Vagina (tissue), 2 donors: Measurements from ENCODE around the gene KCNQ2. TPM values are rescaled to one million over a fixed set of nuclear protein-coding genes. Genes with fewer than 3 reads are reported as not detected.

Source experiments
- DNase-seq, 2 donors: peaks; one replicate each; pipeline ENCODE4 v3.0.0-alpha.2; 2017; ENCODE audit errors: extremely low spot score in 2 of 2
- H3K27ac ChIP-seq: fragments of 200-600 bp; sonication (generic); one replicate; pipeline ENCODE4 v1.5.1; 2019
- H3K27me3 ChIP-seq: fragments of 200-600 bp; sonication (generic); one replicate; pipeline ENCODE4 v1.5.1; 2019
- H3K36me3 ChIP-seq, 2 donors: fragments of 200-600 bp; sonication (generic); one replicate each; pipeline ENCODE4 v1.5.1; 2017 to 2019
- H3K4me1 ChIP-seq: fragments of 200-600 bp; sonication (generic); one replicate; pipeline ENCODE4 v1.5.1; 2019
- H3K4me3 ChIP-seq, 2 donors: fragments of 200-600 bp; sonication (generic); 1 replicate in 1 of 2; 2 replicates in 1 of 2; pipeline ENCODE4 v1.5.1; 2016 to 2019
- H3K9me3 ChIP-seq: fragments of 200-600 bp; sonication (generic); one replicate; pipeline ENCODE4 v1.5.1; 2019
- CTCF ChIP-seq, 3 experiments: fragments of 450-650 bp in 2 of 3; fragments of 200-600 bp in 1 of 3; sonication (generic) in 1 of 3; IDR thresholded peaks; one replicate each; pipeline ENCODE4 v1.5.1; 2017 to 2019; ENCODE audit warnings: antibody characterized with exemption in 3 of 3, mild to moderate bottlenecking in 2 of 3, moderate library complexity in 2 of 3
- POLR2A ChIP-seq, 2 donors: fragments of 450-650 bp; IDR thresholded peaks; one replicate each; pipeline ENCODE4 v1.6.1; 2017; ENCODE audit warnings: antibody characterized with exemption in 2 of 2, mild to moderate bottlenecking in 2 of 2, moderate library complexity in 2 of 2
- POLR2AphosphoS5 ChIP-seq, 2 donors: sonication (generic); formaldehyde crosslinking; IDR thresholded peaks; one replicate each; pipeline ENCODE4 v1.9.0; 2017; ENCODE audit warnings: antibody characterized with exemption in 2 of 2, mild to moderate bottlenecking in 2 of 2, low read depth in 1 of 2; ENCODE audit not compliant: insufficient read depth in 1 of 2
- intact Hi-C: fragments of 100-400 bp; cut with DNase I; formaldehyde crosslinking; loops from one replicate; pipeline ENCODE4 v1.15.1; 2023
- total RNA-seq: library from RNA; depleted of rRNA; stranded (reverse); fragments of >200 nt; gene quantifications from one replicate; pipeline ENCODE4 v1.2.3, GENCODE V29; 2016

The KCNQ2 gene
- total RNA-seq, 1 donor from 2014 or later: 1.2 TPM

DNA sequence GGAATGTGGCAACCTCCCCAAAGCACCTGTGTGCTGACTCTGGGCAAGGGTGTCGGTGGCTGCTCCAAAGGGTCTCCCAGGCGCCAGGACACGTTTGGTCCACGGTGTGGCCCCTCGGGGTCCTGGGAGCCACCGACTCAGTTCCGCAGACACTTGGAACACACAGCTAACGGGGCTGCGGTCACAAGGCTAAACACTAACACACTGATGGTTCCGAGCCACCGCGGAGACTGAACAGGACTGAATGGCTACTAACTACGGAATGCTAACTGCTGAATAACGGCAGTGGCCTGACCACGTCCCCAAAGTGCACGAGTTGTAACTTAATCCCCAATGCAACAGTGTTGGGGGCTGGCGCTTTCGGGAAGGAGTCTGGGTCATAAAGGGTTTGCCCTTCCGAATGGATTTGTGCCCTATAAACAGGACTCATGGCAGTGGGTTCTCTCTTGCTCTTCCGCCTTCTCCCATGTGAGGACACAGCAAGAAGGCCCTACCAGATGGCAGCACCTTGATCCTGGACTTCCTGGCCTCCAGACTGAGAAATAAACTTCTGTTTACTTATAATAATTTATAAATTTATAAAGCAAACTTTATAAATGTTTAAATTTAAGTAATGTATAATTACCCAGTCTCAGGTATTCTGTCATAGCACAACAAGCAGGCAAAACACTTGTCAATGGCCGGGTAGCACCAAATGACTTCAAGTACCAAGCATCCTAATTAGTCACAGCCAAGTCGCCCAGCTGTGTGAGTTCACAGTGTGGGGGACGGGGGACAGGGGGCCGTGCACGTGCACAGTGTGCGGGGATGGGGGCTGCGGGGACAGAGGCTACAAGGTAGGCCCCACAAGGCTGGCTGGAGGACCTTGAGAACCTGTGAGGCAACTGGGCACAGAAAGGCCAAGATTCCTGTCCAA, 28.7 kb upstream of the KCNQ2 start:
- Histone ChIP-seq H3K36me3 (no peaks in the 10 kb centered on the region), H3K4me3 (no peak overlapping the region), H3K9me3 (no peaks in the 10 kb centered on the region), H3K4me1 (peaks cover 22% of the 10 kb centered on the region), H3K27me3 (peaks cover 20% of the 10 kb centered on the region), H3K27ac (no peak overlapping the region)
- DNase-seq: no peak
- intact Hi-C loops: no loop called here
- TF ChIP-seq POLR2A (IDR thresholded peaks at IDR 0.05) (no peak), CTCF (IDR thresholded peaks at IDR 0.05) (no peak), POLR2AphosphoS5 (IDR thresholded peaks at IDR 0.05; ENCODE audit: insufficient read depth in 1 of 2, low read depth in 1 of 2) (no peak)

DNA sequence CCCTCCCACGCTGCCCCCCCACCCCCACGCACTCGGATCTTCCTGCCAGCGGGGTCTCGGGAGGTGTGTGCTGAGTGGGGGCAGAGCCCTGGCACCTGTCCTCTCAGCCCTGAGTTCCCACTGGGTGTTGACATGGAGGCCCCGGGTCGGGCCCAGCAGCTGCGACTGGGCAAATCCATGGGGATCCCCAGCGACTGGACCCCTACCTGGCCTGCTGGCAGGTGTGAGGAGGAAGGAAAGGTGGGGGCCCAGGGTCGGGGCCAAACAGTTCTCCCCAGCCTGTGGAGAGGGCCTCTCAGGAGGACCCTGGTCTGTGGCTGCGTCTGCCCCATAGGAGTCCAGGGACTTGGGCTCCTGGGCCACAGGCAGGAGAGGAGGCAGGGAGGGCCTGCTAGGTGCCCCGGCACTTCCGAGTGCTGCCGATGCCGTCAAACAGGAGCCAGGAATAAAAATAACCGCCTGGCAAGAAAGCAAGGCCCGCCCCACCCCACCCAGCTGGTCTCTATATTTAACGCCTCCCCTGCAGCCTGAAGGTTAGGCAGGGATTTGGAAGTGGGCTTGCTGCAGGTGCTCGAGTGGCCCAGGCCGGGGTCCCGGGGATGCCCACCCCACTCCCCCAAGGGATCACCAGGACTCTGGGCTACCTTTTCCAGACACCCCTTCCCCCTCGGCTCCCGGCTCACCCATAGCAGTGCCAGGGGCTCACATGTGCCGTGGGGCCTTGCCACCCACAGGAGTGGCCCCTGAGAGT, 27.9 kb upstream of the KCNQ2 start:
- no peak overlapping the region for H3K4me3 ChIP-seq
- no peaks in the 10 kb centered on the region for H3K36me3 ChIP-seq
- DNase-seq: no peak
- no peaks in the 10 kb centered on the region for H3K9me3 ChIP-seq
- TF ChIP-seq CTCF (IDR thresholded peaks at IDR 0.05) (no peak), POLR2AphosphoS5 (IDR thresholded peaks at IDR 0.05; ENCODE audit: insufficient read depth in 1 of 2, low read depth in 1 of 2) (no peak), POLR2A (IDR thresholded peaks at IDR 0.05) (no peak)
- no peak overlapping the region for H3K27ac ChIP-seq
- peaks cover 23% of the 10 kb centered on the region for H3K4me1 ChIP-seq
- intact Hi-C loops: no loop called here
- peaks cover 20% of the 10 kb centered on the region for H3K27me3 ChIP-seq

- Histone ChIP-seq H3K36me3 (no peaks in the 10 kb centered on the region), H3K4me1 (peaks cover 23% of the 10 kb centered on the region), H3K9me3 (no peaks in the 10 kb centered on the region), H3K27ac (no peak overlapping the region), H3K4me3 (peak overlapping the region; percentile 35 to 39), H3K27me3 (peaks cover 20% of the 10 kb centered on the region)
- DNase-seq: no peak
- TF ChIP-seq POLR2A (IDR thresholded peaks at IDR 0.05) (no peak), CTCF (IDR thresholded peaks at IDR 0.05) (no peak), POLR2AphosphoS5 (IDR thresholded peaks at IDR 0.05; ENCODE audit: insufficient read depth in 1 of 2, low read depth in 1 of 2) (no peak)
- intact Hi-C loops: no loop called here
Observed at GRCh38 chr20:63499338-63499969, 27.0 kb upstream of the KCNQ2 start.

DNA sequence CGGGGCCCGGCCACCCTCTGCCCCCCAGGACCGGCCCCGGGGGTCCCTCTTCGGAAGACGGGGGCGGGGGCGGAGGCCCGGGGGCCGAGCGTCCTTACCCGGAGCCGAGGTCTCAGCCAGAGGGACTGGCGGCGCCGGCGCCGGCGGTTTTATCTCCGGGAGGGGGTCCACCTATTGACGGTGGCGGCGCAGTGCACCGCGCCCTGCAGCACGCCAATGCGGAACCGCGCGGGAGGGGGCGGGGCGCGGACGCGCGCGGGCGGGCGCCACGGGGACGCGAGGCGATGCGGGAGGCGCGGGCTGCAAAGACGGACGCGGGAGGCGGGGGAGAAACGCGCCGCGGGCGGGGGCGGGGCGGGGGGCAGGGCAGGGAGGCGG, 26.5 kb upstream of the KCNQ2 start, which contains the start of gene EEF1A2:
TSS of gene EEF1A2 (minus strand) at position 124 of the 378 bp plus-strand sequence. CDS start 1,320 bp downstream, outside the sequence.
- no peak for DNase-seq
- Histone ChIP-seq H3K4me3 (peak within 1 kb of the TSS; percentile 35 to 39), H3K9me3 (no peaks in the 10 kb centered on the region), H3K36me3 (no peaks in the 10 kb centered on the region), H3K27me3 (peaks cover 20% of the 10 kb centered on the region), H3K4me1 (peaks cover 23% of the 10 kb centered on the region), H3K27ac (no peak within 1 kb of the TSS)
- TF ChIP-seq POLR2A (IDR thresholded peaks at IDR 0.05) (no peak), POLR2AphosphoS5 (IDR thresholded peaks at IDR 0.05; ENCODE audit: insufficient read depth in 1 of 2, low read depth in 1 of 2) (no peak), CTCF (IDR thresholded peaks at IDR 0.05) (no peak)
- intact Hi-C loops: no loop called here
